Right forelimb (tissue), 1 donor: ENCODE data around the gene SLC6A4.
"Not testable (repeated sequence)": the region's sequence is repeated elsewhere in the genome, so short reads cannot be mapped to it uniquely, and the experiment has no call there.

Experiments used
- DNase-seq: peaks from one replicate; pipeline ENCODE4 v3.0.0-alpha.2; 2018

SLC6A4 gene

DNA sequence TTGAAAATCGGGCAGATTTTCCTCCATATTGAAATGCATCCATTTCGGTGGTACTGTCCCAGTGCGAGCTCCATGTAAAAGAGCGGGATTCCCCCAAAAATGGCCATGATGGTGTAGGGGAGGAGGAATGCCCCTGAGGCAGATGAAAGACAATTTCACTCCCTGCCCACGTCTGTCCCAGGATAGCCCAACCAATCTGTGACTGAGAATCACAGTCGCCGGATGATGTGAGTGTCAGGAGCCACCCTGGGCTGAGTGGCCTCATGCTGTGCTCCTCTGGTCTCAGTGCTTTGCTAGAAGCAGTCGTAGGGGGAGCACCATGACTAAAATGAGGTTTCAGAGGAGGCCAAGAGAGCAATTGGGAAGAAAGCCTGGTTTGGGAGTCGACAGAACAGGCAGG lies 16.7 kb downstream of the SLC6A4 start:
- DNase-seq, result no peak

DNA sequence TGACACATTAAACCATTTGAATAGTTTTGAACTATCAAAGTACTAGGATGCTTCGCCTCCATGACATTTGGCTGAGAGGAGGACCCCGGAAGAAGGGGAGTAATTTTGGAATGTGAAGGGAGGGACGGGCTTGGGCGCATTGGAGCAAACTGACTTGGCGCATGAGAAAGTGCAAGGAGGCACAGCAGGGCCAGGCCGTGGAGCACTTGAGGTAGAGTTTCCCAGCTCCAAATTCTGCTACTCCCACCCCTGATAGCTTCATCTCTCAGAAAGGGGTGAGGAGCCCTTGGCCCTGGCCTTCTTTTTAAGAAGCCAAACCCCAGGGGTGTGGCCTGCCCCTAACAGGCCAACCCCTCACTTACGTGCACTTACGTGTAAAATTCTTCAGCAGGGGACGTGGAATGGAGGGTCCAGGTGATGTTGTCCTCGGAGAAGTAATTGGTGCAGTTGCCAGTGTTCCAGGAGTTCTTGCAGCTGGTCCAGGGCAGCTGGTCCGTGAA lies 17.7 kb downstream of the SLC6A4 start:
- no peak for DNase-seq

- DNase-seq, result no peak
Measured at GRCh38 chr17:30217054-30217453, 18.4 kb downstream of the SLC6A4 start.

DNA sequence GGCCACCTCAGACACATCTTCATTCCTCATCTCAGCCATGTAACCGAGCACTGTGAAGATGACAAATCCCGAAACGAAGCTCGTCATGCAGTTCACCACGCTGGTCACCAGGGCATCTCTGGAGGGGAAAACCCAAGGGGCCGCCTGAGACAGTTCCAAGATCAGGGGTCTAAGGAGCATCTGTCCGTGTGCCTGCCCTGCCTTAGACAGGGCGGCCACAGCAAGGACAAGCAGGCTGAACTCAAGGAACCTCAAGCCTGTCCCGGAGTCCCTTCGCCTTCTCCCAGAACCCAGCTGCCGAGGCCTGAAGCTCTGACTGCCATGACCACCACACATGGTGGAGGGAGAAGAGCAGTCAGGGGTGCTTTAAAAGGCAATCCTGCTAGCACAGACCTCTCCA lies 22.7 kb downstream of the SLC6A4 start:
- DNase-seq, result no peak

- DNase-seq, result no peak
Measured at GRCh38 chr17:30211371-30211770, 24.1 kb downstream of the SLC6A4 start.

GRCh38 chr17:30210901-30211300 lies 24.6 kb downstream of the SLC6A4 start:
- no peak for DNase-seq

DNA sequence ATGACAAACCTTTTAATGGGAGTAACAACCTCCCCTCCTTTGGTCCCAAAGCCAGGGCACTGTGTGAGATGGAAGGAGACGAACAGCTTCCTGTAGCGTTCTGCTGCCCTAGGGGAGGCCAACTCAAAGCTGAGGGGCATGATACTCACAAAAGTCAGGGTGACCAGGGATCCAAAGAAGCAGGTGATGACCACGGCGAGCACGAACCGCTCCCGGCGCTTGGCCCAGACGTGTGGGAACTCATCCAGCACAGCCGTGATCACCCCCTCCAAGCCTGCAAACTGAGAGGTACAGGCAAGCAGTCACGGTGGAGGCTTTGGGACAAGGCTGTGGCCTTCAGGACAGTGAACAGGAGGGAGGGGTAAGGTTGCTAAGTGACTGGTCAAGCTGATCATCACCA lies 25.1 kb downstream of the SLC6A4 start:
- no peak for DNase-seq

GRCh38 chr17:30209930-30210329 lies 25.6 kb downstream of the SLC6A4 start:
- no peak for DNase-seq

GRCh38 chr17:30208214-30208613 lies 27.3 kb downstream of the SLC6A4 start:
- no peak for DNase-seq

GRCh38 chr17:30207655-30208054 lies 27.8 kb downstream of the SLC6A4 start:
- no peak for DNase-seq

DNA sequence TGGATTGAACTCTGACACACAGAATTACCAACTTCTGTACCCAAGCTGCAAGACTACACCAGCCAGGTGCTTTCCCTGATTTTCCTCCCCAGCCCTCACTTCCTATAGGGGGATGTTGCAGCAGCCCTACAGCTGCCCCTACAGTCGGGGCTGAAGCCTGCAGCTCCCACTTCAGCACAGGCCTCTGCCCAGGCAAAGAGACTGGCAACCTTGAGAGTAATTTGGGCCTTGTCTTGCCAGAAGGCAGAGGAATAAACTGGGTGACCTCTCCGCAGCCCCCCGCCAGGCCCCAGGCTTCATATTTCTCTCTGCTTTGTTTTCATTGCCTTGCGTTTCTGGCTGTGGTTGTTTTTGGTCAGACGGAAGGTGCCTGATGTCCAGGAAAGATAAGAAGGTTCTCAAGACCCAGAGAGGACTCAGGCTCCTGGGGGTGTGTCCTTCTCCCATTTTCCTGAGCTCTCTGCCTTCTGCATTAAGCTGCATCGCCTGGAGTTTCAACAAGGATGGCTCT lies 32.0 kb downstream of the SLC6A4 start:
- DNase-seq, result no peak

GRCh38 chr17:30200656-30201055 lies 34.8 kb downstream of the SLC6A4 start:
- DNase-seq, result not testable (repeated sequence)

GRCh38 chr17:30200106-30200505 lies 35.4 kb downstream of the SLC6A4 start:
- no peak for DNase-seq

- no peak for DNase-seq
Measured at GRCh38 chr17:30199600-30199999, 35.9 kb downstream of the SLC6A4 start.

- DNase-seq, result no peak
Measured at GRCh38 chr17:30197416-30197815, 38.1 kb downstream of the SLC6A4 start.

DNA sequence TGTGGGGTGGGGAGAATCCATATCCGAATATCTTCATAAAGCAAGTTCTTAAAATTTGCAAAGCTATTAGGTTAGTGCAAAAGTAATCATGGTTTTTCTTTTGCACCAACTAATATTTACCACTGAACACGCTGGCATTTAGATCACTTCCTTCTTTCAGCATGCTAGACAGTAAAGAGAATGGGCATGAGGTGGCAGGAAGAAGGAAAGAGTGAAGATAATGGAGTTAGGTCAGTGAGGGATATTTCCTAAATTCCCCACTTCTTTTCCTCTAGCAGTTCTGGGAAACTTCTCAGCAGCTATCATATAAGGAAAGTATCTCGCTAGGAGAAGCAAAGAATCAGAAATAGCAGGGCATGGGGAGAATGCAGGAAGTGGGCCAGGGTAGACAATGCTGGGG lies 39.0 kb downstream of the SLC6A4 start:
- DNase-seq, result no peak

GRCh38 chr17:30191072-30191471 lies 44.4 kb downstream of the SLC6A4 start:
- no peak for DNase-seq

GRCh38 chr17:30188211-30188939 lies 47.1 kb downstream of the SLC6A4 start:
- no peak for DNase-seq

- DNase-seq, result no peak
Measured at GRCh38 chr17:30187573-30187972, 47.9 kb downstream of the SLC6A4 start.

DNA sequence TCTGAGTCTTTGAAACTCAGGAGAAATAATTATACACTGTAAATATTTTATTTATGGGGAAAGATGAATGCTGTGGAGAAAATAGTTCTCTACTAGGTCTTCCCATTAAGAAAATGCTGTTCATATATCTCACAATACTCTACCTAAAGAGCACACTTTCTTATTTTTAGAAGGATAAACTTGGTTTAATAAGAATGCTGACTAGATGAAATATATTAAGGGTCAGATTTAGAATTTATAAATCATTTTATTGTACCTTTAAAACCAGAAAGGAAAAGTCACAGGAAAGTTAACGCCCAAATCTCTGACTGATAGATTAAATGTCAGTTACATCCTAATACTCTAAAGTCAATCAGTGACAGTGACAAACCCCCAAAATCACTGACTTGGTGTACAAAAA lies 48.7 kb downstream of the SLC6A4 start:
- no peak for DNase-seq

DNA sequence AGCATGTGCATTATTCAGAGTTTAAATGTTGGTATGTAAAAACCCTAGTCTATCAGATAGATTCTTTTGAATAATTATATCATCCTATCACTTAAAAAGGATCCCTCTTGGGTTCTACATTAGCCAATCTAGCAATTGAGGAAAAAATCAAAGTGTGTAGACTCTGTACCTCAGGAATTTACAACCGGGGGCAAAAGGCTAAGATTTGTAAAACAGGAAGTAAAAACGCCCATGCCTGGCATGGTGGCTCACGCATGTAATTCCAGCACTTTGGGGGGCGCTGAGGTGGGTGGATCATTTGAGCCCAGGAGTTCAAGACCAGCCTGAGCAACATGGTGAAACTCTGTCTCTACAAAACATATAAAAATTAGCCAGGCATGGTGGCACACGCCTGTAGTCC lies 58.6 kb downstream of the SLC6A4 start:
- no peak for DNase-seq

GRCh38 chr17:30174556-30174955 lies 60.9 kb downstream of the SLC6A4 start:
- no peak for DNase-seq

DNA sequence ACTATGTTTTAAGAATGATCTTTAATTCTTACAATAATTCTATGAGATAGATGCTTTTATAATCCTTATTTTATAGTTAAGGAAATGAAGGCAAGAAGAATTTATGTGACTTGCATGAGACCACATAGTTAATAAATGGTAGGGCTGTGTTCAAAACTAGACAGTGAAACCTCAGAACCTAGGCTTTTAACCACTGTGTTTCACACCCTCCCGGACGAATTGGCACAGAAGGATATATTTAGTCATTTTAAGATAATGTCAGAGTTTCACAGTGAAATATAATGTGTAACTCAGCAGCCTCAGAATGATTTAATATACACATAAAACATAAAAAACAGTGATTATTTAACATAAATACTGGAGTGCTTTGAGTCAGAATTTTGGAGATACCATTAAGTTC lies 61.8 kb downstream of the SLC6A4 start:
- DNase-seq, result no peak

- no peak for DNase-seq
Measured at GRCh38 chr17:30172560-30172959, 62.9 kb downstream of the SLC6A4 start.

GRCh38 chr17:30170415-30170987 lies 65.0 kb downstream of the SLC6A4 start:
- DNase-seq, result no peak
